Activated CD4-positive, CD25-positive, alpha-beta regulatory T cell treated with anti-CD3 and anti-CD28 coated beads, Interleukin-2, amount 50 U/mL, for 72 hours (primary cell): ENCODE results near the gene SLC7A8.

Experiments
- DNase-seq: peaks from one replicate; pipeline ENCODE4 v3.0.0; 2021

SLC7A8 gene

GRCh38 chr14:23128969-23129758, 54.3 kb downstream of the SLC7A8 start:
- no peak for DNase-seq

GRCh38 chr14:23127861-23128260, 55.6 kb downstream of the SLC7A8 start:
- no peak for DNase-seq

GRCh38 chr14:23126548-23127278, 56.7 kb downstream of the SLC7A8 start:
- DNase-seq: no peak

- DNase-seq: no peak
These were observed 57.4 kb downstream of the SLC7A8 start for GRCh38 chr14:23125933-23126524.

- DNase-seq: no peak
These were observed 58.4 kb downstream of the SLC7A8 start for GRCh38 chr14:23125011-23125410.

GRCh38 chr14:23124337-23124954, 59.0 kb downstream of the SLC7A8 start:
- no peak for DNase-seq

GRCh38 chr14:23123419-23123818, 60.0 kb downstream of the SLC7A8 start:
- no peak for DNase-seq

GRCh38 chr14:23122086-23122485, 61.4 kb downstream of the SLC7A8 start:
- no peak for DNase-seq

- no peak for DNase-seq
These were observed 62.1 kb downstream of the SLC7A8 start for GRCh38 chr14:23121361-23121771.

- peak; percentile 78 for DNase-seq
These were observed 62.8 kb downstream of the SLC7A8 start for GRCh38 chr14:23120541-23121251.

GRCh38 chr14:23119363-23120327, 63.8 kb downstream of the SLC7A8 start:
- peak; percentile 39 for DNase-seq

- DNase-seq: no peak
These were observed 64.7 kb downstream of the SLC7A8 start, which contains the start of gene CEBPE for GRCh38 chr14:23118506-23119362. CEBPE (minus strand) TSS chr14:23119255; CDS start chr14:23119091, 164 bp downstream.

GRCh38 chr14:23117371-23118020, 66.0 kb downstream of the SLC7A8 start:
- no peak for DNase-seq

- DNase-seq: no peak
These were observed 67.5 kb downstream of the SLC7A8 start for GRCh38 chr14:23115918-23116317.

GRCh38 chr14:23115039-23115731, 68.3 kb downstream of the SLC7A8 start:
- no peak for DNase-seq

- no peak for DNase-seq
These were observed 68.8 kb downstream of the SLC7A8 start for GRCh38 chr14:23114669-23115038.

GRCh38 chr14:23114120-23114458, 69.4 kb downstream of the SLC7A8 start:
- no peak for DNase-seq

GRCh38 chr14:23113431-23114119, 69.9 kb downstream of the SLC7A8 start:
- DNase-seq: no peak
